NK-92 treated with Interleukin-12 subunit alpha and Interleukin-12 subunit beta, amount 100 ng/mL, for 24 hours (cell line): ENCODE results near the gene PLXNB2.
"Not testable (repeated sequence)": the region's sequence is repeated elsewhere in the genome, so short reads cannot be mapped to it uniquely, and the experiment has no call there.

Experiments
- DNase-seq: peaks from one replicate; lab custom pipeline; 2025; lab: John Stamatoyannopoulos, UW

Gene PLXNB2

GRCh38 chr22:50325444-50326224, 18.2 kb upstream of the PLXNB2 start:
- DNase-seq, result no peak

- no peak for DNase-seq
Measured at GRCh38 chr22:50323900-50324299, 16.5 kb upstream of the PLXNB2 start.

GRCh38 chr22:50322382-50323104, 15.1 kb upstream of the PLXNB2 start:
- DNase-seq, result not testable (repeated sequence)

GRCh38 chr22:50320671-50321325, 13.4 kb upstream of the PLXNB2 start:
- DNase-seq, result no peak

GRCh38 chr22:50320116-50320515, 12.7 kb upstream of the PLXNB2 start:
- DNase-seq, result no peak

GRCh38 chr22:50319503-50319951, 12.1 kb upstream of the PLXNB2 start:
- DNase-seq, result no peak

- no peak for DNase-seq
Measured at GRCh38 chr22:50318698-50319411, 11.4 kb upstream of the PLXNB2 start.

- DNase-seq, result no peak
Measured at GRCh38 chr22:50318356-50318697, 10.9 kb upstream of the PLXNB2 start.

- no peak for DNase-seq
Measured at GRCh38 chr22:50317674-50318073, 10.2 kb upstream of the PLXNB2 start.

- no peak for DNase-seq
Measured at GRCh38 chr22:50317178-50317577, 9.7 kb upstream of the PLXNB2 start.

GRCh38 chr22:50316114-50317065, 8.9 kb upstream of the PLXNB2 start:
- DNase-seq, result no peak

GRCh38 chr22:50315289-50316113, 8.1 kb upstream of the PLXNB2 start:
- no peak for DNase-seq

- no peak for DNase-seq
Measured at GRCh38 chr22:50314455-50315288, 7.2 kb upstream of the PLXNB2 start.

GRCh38 chr22:50314081-50314454, 6.6 kb upstream of the PLXNB2 start:
- DNase-seq, result no peak

GRCh38 chr22:50313600-50313999, 6.2 kb upstream of the PLXNB2 start:
- no peak for DNase-seq

- DNase-seq, result no peak
Measured at GRCh38 chr22:50313021-50313420, 5.6 kb upstream of the PLXNB2 start.

GRCh38 chr22:50312371-50312770, 4.9 kb upstream of the PLXNB2 start:
- DNase-seq, result no peak

GRCh38 chr22:50311606-50312351, 4.3 kb upstream of the PLXNB2 start:
- DNase-seq, result no peak
